HG03135 (cell line): ENCODE data around the gene RBFOX2.

Source experiments
- ATAC-seq: cut with Tn5 transposase; IDR thresholded peaks from one replicate; pipeline ENCODE4 v1.9.1; 2021; ENCODE audit warnings: mild to moderate bottlenecking, moderate library complexity; ENCODE audit not compliant: unreplicated experiment

RBFOX2 gene

DNA sequence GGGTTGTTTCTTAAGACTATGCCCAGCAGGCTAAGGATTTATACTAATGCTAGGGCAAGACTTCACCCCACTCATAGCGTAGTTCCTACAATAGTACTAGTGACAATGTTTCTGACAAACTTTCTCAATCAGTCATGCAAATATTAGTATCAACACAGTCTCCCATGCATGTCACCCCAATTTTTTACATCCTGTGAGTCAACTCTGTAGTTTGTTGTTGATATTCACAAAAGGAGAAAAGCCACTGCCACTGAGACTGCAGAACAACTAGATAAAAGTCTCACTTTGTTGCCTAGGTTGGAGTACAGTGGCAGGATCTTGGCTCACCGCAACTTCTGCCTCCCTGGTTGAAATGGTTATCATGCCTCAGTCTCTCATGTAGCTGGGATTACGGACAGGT lies 155.2 kb downstream of the RBFOX2 start:
- no peak for ATAC-seq

DNA sequence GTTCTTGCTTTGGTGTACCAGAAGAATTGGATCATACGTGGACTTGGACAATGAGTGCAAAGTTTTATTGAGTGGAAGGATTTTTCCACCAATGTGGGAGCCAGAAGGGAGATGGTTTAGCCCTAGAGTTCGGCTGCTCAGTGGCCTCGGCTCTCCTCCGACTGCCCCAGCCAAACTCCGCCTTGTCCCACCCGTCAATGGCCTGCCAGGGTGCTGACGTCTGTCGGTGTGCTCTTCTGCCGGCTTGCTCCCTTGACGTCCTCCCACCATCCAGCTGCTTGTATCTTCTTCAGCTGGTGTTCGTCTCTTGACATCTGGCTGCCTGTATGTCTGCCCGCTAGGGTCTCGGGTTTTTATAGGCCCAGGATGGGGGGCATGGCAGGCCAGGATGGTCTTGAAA lies 156.2 kb downstream of the RBFOX2 start:
- no peak for ATAC-seq

GRCh38 chr22:35870517-35871293 lies 157.9 kb downstream of the RBFOX2 start:
- ATAC-seq: no peak

- ATAC-seq: no peak
Observed at GRCh38 chr22:35868938-35869337, 159.7 kb downstream of the RBFOX2 start.

GRCh38 chr22:35866651-35867050 lies 162.0 kb downstream of the RBFOX2 start:
- no peak for ATAC-seq

DNA sequence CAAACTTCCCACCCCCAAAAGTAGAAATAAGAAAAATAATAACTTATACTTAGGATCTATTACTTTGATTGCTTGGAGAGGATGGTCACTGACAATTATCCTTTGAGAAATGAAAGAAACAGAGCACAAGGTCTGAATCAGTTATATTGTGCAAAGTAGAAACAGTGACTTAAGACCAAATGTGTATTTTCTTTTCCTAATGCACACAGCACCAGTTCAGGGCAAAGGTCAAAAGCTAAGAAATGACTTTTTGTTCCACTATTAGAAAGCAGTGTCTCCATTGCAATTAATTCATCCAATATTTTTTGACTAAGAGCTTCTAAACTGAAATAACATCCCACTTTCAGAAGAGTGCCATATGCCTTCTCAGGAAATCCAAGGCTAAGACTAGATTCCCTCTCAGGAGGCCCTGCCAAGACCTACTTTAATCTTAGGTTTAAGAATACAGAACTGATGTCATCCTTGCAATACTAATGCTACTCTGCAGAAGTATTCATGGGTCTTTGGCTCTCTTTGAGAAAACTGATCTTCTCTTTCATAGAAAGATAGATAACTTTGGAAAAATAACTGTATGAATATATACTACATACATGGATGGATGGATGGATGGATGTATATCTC lies 164.0 kb downstream of the RBFOX2 start:
- ATAC-seq: no peak

GRCh38 chr22:35863432-35863831 lies 165.2 kb downstream of the RBFOX2 start:
- no peak for ATAC-seq

GRCh38 chr22:35862697-35863096 lies 165.9 kb downstream of the RBFOX2 start:
- ATAC-seq: no peak

DNA sequence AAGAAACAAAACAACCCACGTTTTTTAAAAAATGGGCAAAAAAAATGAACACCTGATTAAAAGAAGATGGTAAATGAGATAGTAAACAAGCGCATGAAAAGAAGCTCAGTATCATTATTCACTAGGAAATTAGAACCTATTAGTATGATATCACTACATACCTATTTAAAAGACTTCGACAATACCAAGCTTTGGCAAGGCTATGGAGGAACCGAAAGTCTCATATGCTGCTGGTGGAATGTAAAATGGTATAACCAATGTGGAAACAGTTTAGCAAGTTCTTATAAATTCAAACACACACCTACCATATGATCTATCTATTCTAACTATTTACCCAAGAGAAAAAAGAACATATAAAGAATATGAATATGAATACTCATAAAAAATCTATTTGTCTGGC lies 167.2 kb downstream of the RBFOX2 start:
- no peak for ATAC-seq

GRCh38 chr22:35860837-35861236 lies 167.8 kb downstream of the RBFOX2 start:
- ATAC-seq: no peak

DNA sequence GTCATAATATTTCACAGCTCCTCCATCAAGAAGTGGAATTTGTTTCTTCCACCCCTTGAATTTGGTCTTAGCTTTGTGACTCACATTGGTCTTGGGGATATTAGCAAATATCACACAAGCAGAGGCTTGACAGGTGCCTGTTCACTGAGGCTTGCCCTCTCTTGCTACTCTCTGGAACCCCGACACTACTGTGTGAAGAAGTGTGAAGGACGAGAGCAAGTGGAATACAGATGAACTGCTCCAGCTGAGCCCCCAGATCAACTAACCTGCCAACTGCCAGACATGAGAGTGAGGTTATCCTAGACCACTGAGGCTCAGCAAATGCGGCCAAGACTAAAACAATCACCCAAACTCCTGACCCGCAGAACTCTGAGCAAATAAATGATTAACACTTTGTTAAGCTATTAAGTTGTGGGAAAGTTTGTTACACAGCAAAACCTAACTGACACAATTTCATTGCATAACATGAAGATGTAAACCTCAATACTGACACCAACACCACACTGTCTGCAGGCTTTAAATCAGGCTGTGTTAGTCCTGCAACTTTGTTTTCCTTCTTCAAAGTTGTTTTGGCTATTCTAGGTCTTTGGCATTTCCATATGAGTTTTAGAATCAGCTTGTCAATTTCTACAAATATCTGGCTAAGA lies 168.4 kb downstream of the RBFOX2 start:
- no peak for ATAC-seq

GRCh38 chr22:35854334-35854733 lies 174.3 kb downstream of the RBFOX2 start:
- no peak for ATAC-seq

GRCh38 chr22:35852076-35852475 lies 176.5 kb downstream of the RBFOX2 start:
- ATAC-seq: no peak

GRCh38 chr22:35850831-35851230 lies 177.8 kb downstream of the RBFOX2 start:
- ATAC-seq: no peak

DNA sequence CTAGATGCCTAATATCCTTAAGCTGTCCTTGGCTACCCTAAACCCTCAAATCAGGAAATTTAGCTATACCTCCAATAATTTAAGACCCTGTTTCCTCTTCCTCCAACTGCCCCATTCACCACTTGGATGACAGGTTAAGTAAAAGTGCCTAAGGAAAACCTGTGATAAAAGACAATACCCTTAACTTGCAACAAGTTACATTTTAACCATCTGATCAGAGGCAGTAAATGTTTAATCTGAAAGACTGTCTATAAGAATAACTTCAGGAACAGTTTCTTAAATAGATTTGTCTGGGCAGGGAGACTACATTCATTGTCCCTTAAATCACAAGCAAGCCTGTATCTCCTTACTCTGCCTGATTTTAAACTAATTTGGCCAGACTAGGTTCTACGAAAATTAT lies 181.8 kb downstream of the RBFOX2 start:
- ATAC-seq: no peak

DNA sequence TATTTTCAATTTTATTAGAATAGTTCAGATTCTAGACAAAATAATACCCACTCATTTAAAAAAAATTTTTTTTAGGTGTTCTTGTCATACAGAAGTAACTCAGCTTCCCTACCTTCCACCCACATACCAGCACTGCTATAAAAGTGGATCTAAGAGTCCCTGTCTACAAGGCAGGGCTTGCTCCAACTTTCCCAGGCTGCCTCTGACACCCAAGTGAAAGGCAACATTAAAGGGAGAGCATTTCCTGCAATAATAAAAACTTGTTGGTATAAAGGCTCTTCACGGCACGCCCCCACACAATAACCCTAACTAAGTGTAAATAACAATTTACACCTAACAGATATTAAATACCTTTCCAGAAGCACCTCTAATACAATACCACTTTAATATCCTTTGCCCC lies 183.7 kb downstream of the RBFOX2 start:
- ATAC-seq: no peak

GRCh38 chr22:35842954-35843353 lies 185.7 kb downstream of the RBFOX2 start:
- ATAC-seq: no peak

DNA sequence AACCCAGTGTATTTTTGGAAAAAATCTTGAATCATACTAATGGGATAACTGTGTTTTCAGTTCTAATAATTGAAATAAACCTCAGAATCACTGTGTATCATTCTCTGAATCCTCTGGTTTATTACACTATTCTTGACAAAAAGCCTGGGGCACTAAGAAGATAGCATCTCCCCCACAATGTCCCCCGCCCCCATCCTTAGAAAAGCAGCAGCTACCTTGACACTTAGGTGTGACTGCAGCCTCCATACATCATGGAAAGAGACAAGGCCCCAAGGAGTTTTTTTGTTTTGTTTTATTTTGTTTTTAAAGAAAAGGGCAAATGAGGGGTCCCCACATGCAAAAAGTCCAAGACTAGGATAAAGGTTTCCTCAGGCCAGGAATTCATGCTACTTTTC lies 186.1 kb downstream of the RBFOX2 start:
- ATAC-seq: no peak

GRCh38 chr22:35841907-35842518 lies 186.6 kb downstream of the RBFOX2 start:
- no peak for ATAC-seq

DNA sequence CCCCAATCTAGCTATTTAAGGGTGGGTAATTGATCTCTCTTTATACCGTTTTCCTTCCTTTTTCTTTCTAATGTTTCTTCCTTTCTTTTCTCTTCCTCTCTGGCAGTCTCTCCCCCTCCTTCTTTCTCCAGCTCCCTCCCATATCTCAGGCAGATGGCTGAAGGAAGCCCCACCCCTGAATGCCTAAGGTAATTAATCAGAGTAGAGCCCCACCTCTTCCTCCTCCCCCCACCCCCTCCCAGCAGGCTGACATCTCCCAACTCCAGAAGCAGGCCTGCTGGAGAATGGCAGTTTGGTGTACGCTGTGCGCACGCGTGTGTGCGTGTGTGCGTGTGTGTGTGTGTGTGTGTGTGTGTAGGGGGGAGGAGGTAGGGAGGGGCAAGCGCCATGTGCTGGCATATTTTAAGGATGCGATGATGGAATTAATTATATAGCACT lies 188.3 kb downstream of the RBFOX2 start:
- no peak for ATAC-seq

- ATAC-seq: no peak
Observed at GRCh38 chr22:35839841-35840301, 188.8 kb downstream of the RBFOX2 start.
